OCI-LY7 (cell line): ENCODE results near the gene USHBP1.

ENCODE experiments used
- CTCF ChIP-seq: fragments of 200-600 bp; sonication (generic); conservative IDR thresholded peaks from 2 replicates; pipeline ENCODE4 v1.5.1; 2014; ENCODE audit warnings: mild to moderate bottlenecking, antibody characterized with exemption, low read length, moderate library complexity, mixed read lengths
- EZH2phosphoT487 ChIP-seq: fragments of 200-600 bp; sonication (generic); IDR thresholded peaks from 2 replicates; pipeline ENCODE4 v1.6.1; 2018; ENCODE audit warnings: low read depth, borderline replicate concordance, mild to moderate bottlenecking, mixed run types, antibody characterized with exemption, low read length, moderate library complexity, mixed read lengths

- TF ChIP-seq CTCF (no peak), EZH2phosphoT487 (no peak)
These were observed 43.4 kb upstream of the USHBP1 start for GRCh38 chr19:17307876-17308377.
